Measurements from ENCODE around the gene LRRC8E.
"Not testable (repeated sequence)": the region's sequence is repeated elsewhere in the genome, so short reads cannot be mapped to it uniquely, and the experiment has no call there.

Gene LRRC8E

DNA sequence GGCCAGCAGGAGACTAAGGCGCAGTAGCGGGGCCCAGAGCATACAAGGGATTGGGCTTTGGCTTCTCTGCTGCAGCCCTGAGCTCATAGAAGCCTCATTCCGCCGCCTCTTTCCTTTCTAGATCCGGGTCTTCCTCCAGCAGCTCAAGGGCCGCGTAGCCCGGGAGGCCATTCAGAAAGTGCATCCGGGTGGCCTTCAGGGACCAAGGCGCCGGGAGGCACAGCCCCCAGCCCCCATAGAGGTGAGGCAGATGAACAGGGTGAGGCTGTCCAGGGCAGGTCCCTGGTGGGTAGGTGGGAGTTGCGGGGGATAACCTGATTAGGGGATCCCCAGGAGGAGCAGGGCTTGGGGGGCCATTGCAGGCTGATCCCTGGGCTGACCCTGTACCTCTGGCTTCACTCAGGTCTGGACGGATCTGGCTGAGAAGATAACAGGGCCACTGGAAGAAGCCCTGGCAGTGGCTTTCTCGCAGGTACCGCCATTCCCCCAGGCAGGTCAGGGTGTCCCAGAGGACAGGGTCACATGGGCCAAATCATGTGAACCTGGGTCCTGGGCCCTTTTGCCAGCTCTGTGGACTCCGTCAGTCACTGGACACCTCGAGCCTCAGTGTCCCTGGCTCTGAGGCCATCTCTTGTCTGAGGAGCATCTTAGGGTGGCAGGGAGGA is 33.1 kb downstream of the LRRC8E start:
- DNase-seq: no peak

GRCh38 chr19:7921967-7922835 is 33.9 kb downstream of the LRRC8E start:
- no peak for DNase-seq

DNA sequence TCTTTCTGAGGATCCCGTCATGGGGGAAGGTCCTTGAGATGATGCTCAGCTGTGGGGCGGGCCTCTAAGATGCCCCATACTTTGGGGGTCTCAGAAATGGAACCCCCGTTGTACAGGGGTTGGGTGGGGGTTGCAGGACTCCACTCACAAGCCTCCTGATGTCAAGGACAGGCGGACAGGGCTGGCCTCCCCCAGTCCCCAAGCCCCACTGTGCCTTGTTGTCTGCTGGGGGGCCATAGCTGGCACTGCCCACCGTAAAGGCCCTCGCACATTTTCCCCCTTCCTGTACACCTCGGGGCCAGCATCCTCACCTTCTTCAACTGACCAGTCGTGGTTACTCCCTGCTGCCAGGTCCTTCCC is 34.5 kb downstream of the LRRC8E start:
- no peak for DNase-seq

GRCh38 chr19:7923295-7924191 is 35.2 kb downstream of the LRRC8E start:
- DNase-seq: no peak

- no peak for DNase-seq
Observed at GRCh38 chr19:7924241-7924640, 35.9 kb downstream of the LRRC8E start.

DNA sequence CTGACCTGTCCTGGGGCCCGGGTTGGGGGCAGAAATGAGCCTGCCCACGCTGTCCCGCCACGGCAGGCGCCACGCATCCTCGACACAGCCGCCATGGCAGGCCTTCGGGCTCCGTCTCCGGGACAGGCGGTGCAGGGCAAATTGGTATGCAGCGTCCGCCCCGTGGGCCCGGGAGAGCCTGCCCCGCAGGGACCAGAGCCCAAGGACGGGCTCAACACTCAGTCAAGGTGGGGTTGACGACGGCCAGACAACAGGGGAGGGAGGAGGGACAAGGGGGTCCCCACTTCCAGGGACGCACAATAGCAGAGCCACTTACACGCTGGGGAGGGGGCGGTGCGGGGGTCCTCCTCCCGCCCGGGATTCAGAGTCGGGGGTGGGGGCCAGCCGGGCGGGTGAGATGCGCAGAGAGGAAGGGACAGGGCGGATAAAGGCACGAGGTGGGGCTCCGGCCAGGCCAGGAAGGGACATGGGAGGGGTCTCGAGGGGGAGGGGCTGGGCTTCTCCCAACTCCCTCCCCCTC is 36.4 kb downstream of the LRRC8E start:
- no peak for DNase-seq

- DNase-seq: peak; percentile 73
Observed at GRCh38 chr19:7925171-7925851, 37.0 kb downstream of the LRRC8E start.

GRCh38 chr19:7926021-7926726 is 37.9 kb downstream of the LRRC8E start, which contains the start of gene CTXN1:
Gene CTXN1 (minus strand): TSS chr19:7926135. CDS start chr19:7925538, 597 bp downstream.
- DNase-seq: peak; percentile 57

DNA sequence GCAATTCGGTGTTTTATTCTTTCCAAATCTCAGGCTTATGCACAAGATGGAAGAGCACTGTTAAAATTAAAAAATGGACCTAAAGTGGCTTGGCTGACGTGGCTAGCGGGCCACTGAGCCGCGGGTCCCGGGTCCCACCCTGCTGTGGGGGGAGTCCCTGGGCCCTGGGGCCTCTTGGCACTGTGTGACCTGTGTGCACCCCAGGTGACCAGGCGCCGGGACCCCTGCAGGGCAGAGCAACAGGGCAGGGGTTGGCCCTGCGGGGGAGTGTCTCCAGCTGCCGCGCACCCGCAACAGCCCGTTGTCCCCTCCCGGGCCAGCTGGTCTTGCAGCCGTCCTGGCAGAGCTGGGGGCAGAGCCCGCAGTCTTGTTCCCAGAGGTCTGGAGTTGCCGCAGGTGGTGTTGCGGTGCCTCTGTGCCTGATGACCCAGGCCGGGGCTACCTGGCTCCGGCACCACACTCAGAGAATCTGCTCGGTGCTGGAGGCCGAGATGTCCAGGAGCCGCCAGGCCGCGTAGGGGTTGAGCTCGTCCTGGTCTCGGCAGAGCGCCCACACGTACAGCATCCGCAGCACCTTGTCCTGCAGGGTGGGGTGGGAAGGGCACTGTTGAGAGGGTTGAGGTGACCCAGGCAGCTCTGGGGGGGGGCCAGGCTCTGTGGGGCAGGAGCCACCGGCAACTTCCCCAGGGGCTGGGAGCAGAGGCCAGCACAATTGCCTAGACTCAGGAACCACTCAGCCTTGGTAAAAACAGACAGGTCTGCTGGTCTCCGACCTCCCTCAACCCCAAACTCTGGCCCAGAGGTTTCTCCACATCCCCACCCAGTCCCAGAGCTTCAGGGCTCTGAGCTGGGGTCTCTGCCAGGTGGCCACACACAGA is 38.7 kb downstream of the LRRC8E start:
- no peak for DNase-seq

DNA sequence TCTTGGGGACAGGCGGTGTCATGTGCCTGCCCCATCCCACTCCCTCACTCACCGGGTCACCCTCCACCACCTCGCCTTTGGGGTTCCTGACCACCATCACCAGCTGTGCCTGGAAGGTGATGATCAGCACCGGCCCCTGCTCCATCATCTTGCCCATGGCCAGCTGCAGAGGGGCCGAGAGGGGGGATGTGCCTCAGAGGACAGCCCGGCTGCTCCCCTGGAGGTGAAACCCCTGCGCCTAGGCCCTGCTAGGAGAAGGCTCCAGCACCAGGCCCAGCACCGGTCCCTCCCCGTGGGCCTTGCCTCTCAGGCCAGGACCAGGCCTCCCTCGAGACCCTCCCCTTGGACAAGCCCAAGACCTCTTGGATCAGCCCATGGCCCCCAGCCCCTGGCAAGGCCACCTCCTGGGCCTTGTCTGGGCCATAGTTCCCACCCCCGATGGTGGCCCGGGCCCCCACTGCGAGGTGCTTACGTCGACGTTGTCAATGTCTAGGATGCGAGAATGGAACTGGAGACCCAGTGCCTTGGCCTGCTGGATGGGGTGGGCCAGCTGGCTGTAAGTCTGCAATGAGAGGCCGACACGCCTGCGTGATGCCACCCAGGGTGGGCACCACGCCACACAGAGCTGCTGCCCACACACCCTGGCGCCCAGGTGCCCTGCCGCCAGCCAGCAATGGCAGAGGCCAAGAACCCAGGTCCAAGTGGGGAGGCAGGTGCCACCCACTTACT is 39.5 kb downstream of the LRRC8E start:
- no peak for DNase-seq

DNA sequence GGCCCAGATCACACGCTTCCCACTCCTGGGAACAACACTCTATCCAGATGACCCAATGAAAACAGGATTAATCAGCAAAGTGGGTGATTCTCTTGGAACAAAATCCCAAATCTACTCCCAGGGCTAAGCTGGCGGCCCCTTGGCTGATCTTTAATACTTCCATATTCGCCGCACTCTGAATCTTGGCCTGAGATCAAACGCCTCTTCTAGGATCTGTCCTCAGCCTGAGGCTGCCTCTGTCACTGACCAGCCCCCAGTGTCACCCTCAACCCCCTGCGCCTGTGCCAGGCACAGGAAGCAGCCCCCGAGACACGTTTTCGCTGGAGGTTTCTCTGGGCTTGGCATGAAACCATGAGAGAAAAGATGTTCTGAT is 40.0 kb downstream of the LRRC8E start:
- DNase-seq: no peak

DNA sequence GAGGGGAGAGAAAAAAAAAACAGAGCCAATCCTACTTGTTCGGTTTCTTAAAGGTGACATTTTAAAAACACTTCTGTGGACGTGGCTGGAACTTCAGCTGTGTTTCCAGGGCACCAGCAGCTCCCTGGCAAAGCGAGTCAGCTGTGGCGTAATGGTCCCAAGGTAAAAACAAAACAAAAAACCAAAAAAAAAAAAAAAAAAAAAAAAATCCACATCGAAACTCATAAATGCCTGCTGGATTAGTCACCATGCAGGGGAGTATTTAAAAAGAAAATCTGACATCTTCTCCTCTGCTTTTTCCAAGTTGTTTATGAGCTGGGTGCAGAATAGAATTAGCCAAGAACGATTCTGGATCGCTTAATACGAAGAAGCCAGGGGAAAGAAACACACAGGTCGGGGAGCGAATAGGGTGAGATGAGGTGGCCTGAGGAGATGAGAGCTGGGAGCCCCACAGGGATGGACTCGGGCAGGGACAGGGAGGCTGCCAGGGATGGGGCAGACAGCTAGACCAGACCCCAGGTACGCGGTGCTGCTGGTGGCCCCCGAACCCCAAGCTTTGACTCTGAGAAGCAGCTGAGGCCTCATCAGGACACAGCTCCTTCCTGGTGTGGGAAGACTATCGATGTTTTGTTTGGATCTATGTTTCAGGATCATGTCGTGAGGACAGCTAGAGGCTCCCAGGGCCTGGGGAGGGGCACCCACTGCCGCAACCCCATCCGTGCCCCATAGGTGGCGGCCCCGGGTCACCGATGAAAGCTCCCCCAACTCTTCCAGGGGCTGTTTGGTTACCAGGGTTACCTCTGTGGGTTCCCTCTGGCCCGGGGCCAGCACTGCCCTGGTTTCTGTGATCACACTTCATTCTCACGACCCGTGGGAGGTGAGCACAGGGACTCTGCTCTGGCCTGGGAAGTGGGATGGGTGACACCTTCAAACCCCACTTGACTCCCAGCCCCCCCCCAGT is 40.7 kb downstream of the LRRC8E start:
- peak; percentile 79 for DNase-seq

- not testable (repeated sequence) for DNase-seq
Observed at GRCh38 chr19:7930030-7930429, 41.7 kb downstream of the LRRC8E start.

- no peak for DNase-seq
Observed at GRCh38 chr19:7930765-7931164, 42.5 kb downstream of the LRRC8E start.

- DNase-seq: no peak
Observed at GRCh38 chr19:7931221-7932061, 43.1 kb downstream of the LRRC8E start.

GRCh38 chr19:7932276-7932929 is 44.1 kb downstream of the LRRC8E start:
- DNase-seq: no peak

GRCh38 chr19:7932930-7933300 is 44.6 kb downstream of the LRRC8E start:
- no peak for DNase-seq

Measured in fibroblast of skin of abdomen (primary cell).